CD14-positive monocyte (primary cell): ENCODE results near the gene GYS2. TPM values are rescaled to one million over a fixed set of nuclear protein-coding genes. Genes with fewer than 3 reads are reported as not detected.

ENCODE experiments used
- DNase-seq, 3 donors: peaks; one replicate each; pipeline ENCODE4 v3.0.0-alpha.2; 2011 to 2022
- H2AFZ ChIP-seq: 2 replicates; pipeline ENCODE4 v1.6.0; 2012; ENCODE audit warnings: mild to moderate bottlenecking, low read depth, low read length, inconsistent platforms; ENCODE audit not compliant: insufficient read depth, poor library complexity, severe bottlenecking
- H3K27ac ChIP-seq, 2 donors: 1 replicate in 1 of 2; 2 replicates in 1 of 2; pipeline ENCODE4 v1.5.1; 2012 to 2013; ENCODE audit warnings: low read length in 2 of 2, control low read depth in 1 of 2, inconsistent platforms in 1 of 2, low read depth in 1 of 2, mild to moderate bottlenecking in 1 of 2
- H3K27me3 ChIP-seq, 2 donors: one replicate each; pipeline versions ENCODE4 v1.6.0 to v1.6.1; 2011 to 2013; ENCODE audit warnings: low read length in 2 of 2; ENCODE audit not compliant: control insufficient read depth in 2 of 2, insufficient read depth in 2 of 2
- H3K36me3 ChIP-seq, 2 donors: replicated peaks in 1 of 2; 1 replicate in 1 of 2; 2 replicates in 1 of 2; pipeline versions ENCODE4 v1.5.1 to v1.6.1; 2012 to 2013; ENCODE audit warnings: low read length in 2 of 2, control low read depth in 1 of 2, inconsistent platforms in 1 of 2, mild to moderate bottlenecking in 1 of 2; ENCODE audit not compliant: insufficient read depth in 2 of 2, control insufficient read depth in 1 of 2
- H3K4me1 ChIP-seq, 2 donors: 1 replicate in 1 of 2; 2 replicates in 1 of 2; pipeline versions ENCODE4 v1.5.1 to v1.6.1; 2012 to 2013; ENCODE audit warnings: low read length in 2 of 2, control low read depth in 1 of 2, inconsistent platforms in 1 of 2, mild to moderate bottlenecking in 1 of 2, moderate library complexity in 1 of 2; ENCODE audit not compliant: insufficient read depth in 2 of 2, control insufficient read depth in 1 of 2
- H3K4me2 ChIP-seq: replicated peaks from 2 replicates; pipeline ENCODE3; 2012; ENCODE audit warnings: low read length, moderate library complexity, mild to moderate bottlenecking; ENCODE audit not compliant: poor library complexity, severe bottlenecking; ENCODE audit errors: extremely low read depth
- H3K4me3 ChIP-seq, 3 experiments: fragments of 200-600 bp in 1 of 3; sonication (generic) in 1 of 3; replicated peaks in 1 of 3; 1 replicate in 2 of 3; 2 replicates in 1 of 3; pipeline ENCODE4 v1.5.1; 2011 to 2013; ENCODE audit warnings: low read length in 3 of 3, mild to moderate bottlenecking in 3 of 3, control low read depth in 2 of 3, low read depth in 2 of 3, inconsistent platforms in 1 of 3, moderate library complexity in 1 of 3
- H3K79me2 ChIP-seq: 2 replicates; pipeline ENCODE4 v1.6.0; 2012; ENCODE audit warnings: mild to moderate bottlenecking, control low read depth, inconsistent platforms, low read length, moderate library complexity; ENCODE audit not compliant: insufficient read depth
- H3K9ac ChIP-seq: 2 replicates; pipeline ENCODE4 v1.6.0; 2017; ENCODE audit warnings: low read length, mild to moderate bottlenecking; ENCODE audit not compliant: insufficient read depth, poor library complexity, severe bottlenecking
- H3K9me3 ChIP-seq, 2 donors: replicated peaks in 1 of 2; 1 replicate in 1 of 2; 2 replicates in 1 of 2; pipeline versions ENCODE4 v1.5.1 to v1.6.1; 2012 to 2013; ENCODE audit warnings: low read length in 2 of 2, control low read depth in 1 of 2; ENCODE audit not compliant: control insufficient read depth in 1 of 2, insufficient read depth in 1 of 2
- H4K20me1 ChIP-seq: 2 replicates; pipeline ENCODE4 v1.6.0; 2012; ENCODE audit warnings: mild to moderate bottlenecking, low read length, control low read depth, moderate library complexity; ENCODE audit not compliant: insufficient read depth
- H3K27ac Mint-ChIP-seq, 7 donors: one replicate each; pipeline ENCODE4 v1.8.0; 2020; ENCODE audit warnings: mild to moderate bottlenecking in 7 of 7, mixed read lengths in 7 of 7, moderate library complexity in 6 of 7, inconsistent platforms in 2 of 7
- H3K27me3 Mint-ChIP-seq, 3 donors: one replicate each; pipeline ENCODE4 v1.8.0; 2021 to 2022; ENCODE audit warnings: low read depth in 3 of 3, mild to moderate bottlenecking in 3 of 3, mixed read lengths in 3 of 3, moderate library complexity in 3 of 3, inconsistent platforms in 1 of 3
- H3K36me3 Mint-ChIP-seq, 2 donors: one replicate each; pipeline ENCODE4 v1.8.0; 2020; ENCODE audit warnings: mixed read lengths in 2 of 2, inconsistent platforms in 1 of 2, mild to moderate bottlenecking in 1 of 2
- H3K4me1 Mint-ChIP-seq: one replicate; pipeline ENCODE4 v1.8.0; 2020; ENCODE audit warnings: mild to moderate bottlenecking, mixed read lengths
- H3K4me3 Mint-ChIP-seq, 2 donors: one replicate each; pipeline ENCODE4 v1.8.0; 2020; ENCODE audit warnings: mild to moderate bottlenecking in 2 of 2, mixed read lengths in 2 of 2, moderate library complexity in 1 of 2
- H3K9me3 Mint-ChIP-seq, 7 donors: one replicate each; pipeline ENCODE4 v1.8.0; 2020 to 2022; ENCODE audit warnings: mixed read lengths in 7 of 7, mild to moderate bottlenecking in 6 of 7, moderate library complexity in 6 of 7, inconsistent platforms in 2 of 7
- WGBS: methylation state at CpG from one replicate; pipeline ENCODE4 v1.1.5; 2013; ENCODE audit warnings: missing lambda C conversion rate; ENCODE audit not compliant: insufficient coverage; 5-methylcytosine and 5-hydroxymethylcytosine counted together
- intact Hi-C, 2 donors: fragments of 100-400 bp; cut with micrococcal nuclease; formaldehyde crosslinking; loops; one replicate each; pipeline versions ENCODE4 v1.15.0 to v1.15.1; 2023
- polyA plus RNA-seq, 3 donors: library from polyadenylated mRNA; depleted of rRNA in 1 of 3; unstranded in 2 of 3; stranded (reverse) in 1 of 3; fragments of 300-500 nt in 2 of 3; fragments of >200 nt in 1 of 3; fragmentation: Illumina TruSeq in 2 of 3; gene quantifications; 1 replicate in 2 of 3; 2 replicates in 1 of 3; pipeline ENCODE4 v1.2.3, GENCODE V29; 2012 to 2021
- TF ChIP-seq, protein P1 (sequence below): fragments of 200-600 bp; IDR thresholded peaks from one replicate; pipeline ENCODE4 v1.8.0; 2022; ENCODE audit warnings: antibody characterized with exemption, mild to moderate bottlenecking

The GYS2 gene
- polyA plus RNA-seq, 3 donors, result not detected

DNA sequence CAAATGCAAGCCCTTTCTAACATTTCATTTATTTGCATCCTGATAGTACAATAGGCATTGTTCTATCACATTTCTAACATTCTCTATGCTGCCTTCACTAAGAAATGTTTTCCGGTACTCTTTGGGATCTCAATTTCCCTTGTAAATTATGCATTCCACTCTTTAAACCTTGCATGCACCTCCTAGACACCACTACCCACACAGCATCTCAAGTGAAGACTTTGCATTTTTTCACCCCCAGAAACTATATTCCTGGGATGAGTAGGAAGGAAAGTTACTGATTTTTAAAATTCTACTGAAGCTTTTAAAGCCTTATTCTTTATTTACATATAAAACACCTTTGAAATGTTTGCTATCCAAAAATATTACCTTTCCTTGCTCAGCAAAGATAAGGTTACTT lies 27.1 kb downstream of the GYS2 start:
- Histone ChIP-seq H3K36me3 (no peaks in the 10 kb centered on the region), H3K4me1 (no peaks in the 10 kb centered on the region), H3K27me3 (no peaks in the 10 kb centered on the region), H3K27ac (no peak overlapping the region), H4K20me1 (no peaks in the 10 kb centered on the region), H3K9me3 (no peaks in the 10 kb centered on the region), H2AFZ (no peak overlapping the region), H3K4me3 (no peak overlapping the region), H3K4me2 (no peak overlapping the region), H3K79me2 (no peaks in the 10 kb centered on the region), H3K9ac (no peak overlapping the region)
- no peak overlapping the region for H3K27ac Mint-ChIP-seq
- no peaks in the 10 kb centered on the region for H3K36me3 Mint-ChIP-seq
- peaks cover 0 to 2% (median 0%) of the 10 kb centered on the region in 3 donors for H3K27me3 Mint-ChIP-seq
- peaks cover 8% of the 10 kb centered on the region for H3K4me1 Mint-ChIP-seq
- H3K4me3 Mint-ChIP-seq, result no peak overlapping the region
- H3K9me3 Mint-ChIP-seq, result peaks cover 0 to 8% (median 4%) of the 10 kb centered on the region in 7 donors
- intact Hi-C loops, result no loop called here
- WGBS, result no CpG with 5 or more reads among the region's 1 CpG
- DNase-seq, result no peak
- TF ChIP-seq, protein P1, sequence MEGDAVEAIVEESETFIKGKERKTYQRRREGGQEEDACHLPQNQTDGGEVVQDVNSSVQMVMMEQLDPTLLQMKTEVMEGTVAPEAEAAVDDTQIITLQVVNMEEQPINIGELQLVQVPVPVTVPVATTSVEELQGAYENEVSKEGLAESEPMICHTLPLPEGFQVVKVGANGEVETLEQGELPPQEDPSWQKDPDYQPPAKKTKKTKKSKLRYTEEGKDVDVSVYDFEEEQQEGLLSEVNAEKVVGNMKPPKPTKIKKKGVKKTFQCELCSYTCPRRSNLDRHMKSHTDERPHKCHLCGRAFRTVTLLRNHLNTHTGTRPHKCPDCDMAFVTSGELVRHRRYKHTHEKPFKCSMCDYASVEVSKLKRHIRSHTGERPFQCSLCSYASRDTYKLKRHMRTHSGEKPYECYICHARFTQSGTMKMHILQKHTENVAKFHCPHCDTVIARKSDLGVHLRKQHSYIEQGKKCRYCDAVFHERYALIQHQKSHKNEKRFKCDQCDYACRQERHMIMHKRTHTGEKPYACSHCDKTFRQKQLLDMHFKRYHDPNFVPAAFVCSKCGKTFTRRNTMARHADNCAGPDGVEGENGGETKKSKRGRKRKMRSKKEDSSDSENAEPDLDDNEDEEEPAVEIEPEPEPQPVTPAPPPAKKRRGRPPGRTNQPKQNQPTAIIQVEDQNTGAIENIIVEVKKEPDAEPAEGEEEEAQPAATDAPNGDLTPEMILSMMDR, result no peak

DNA sequence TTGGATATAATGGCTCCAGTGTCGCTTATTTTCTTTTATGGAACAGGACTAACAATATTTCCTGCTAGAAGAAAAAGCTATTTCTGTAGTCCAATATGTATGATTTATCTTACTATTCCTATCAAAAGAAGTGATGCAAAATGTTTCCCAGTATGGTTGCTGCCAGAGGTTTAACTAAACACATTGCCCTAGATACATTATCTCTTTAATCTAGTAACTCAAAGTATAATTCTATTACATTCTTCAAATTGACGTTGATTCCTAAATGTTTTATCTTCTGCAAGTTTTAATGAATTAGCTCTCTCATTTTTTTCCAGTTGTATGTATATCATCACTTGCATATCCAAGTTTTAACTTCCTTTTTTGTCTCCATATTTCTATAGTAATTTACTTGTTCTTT lies 28.2 kb downstream of the GYS2 start:
- Mint-ChIP-seq H3K36me3 (no peaks in the 10 kb centered on the region), H3K27me3 (peaks cover 0 to 2% (median 0%) of the 10 kb centered on the region in 3 donors), H3K27ac (no peak overlapping the region), H3K4me1 (peaks cover 5% of the 10 kb centered on the region), H3K4me3 (no peak overlapping the region), H3K9me3 (peaks cover 0 to 3% (median 0%) of the 10 kb centered on the region in 7 donors)
- WGBS, result no CpG with 5 or more reads among the region's 2 CpGs
- intact Hi-C loops, result no loop called here
- no peak overlapping the region for H3K4me3 ChIP-seq
- no peak for DNase-seq
- H3K4me1 ChIP-seq, result no peaks in the 10 kb centered on the region
- H3K36me3 ChIP-seq, result no peaks in the 10 kb centered on the region
- no peak overlapping the region for H2AFZ ChIP-seq
- TF ChIP-seq, protein P1, result no peak
- no peaks in the 10 kb centered on the region for H3K79me2 ChIP-seq
- H4K20me1 ChIP-seq, result no peaks in the 10 kb centered on the region
- no peak overlapping the region for H3K4me2 ChIP-seq
- no peak overlapping the region for H3K27ac ChIP-seq
- no peak overlapping the region for H3K9ac ChIP-seq
- no peaks in the 10 kb centered on the region for H3K27me3 ChIP-seq
- H3K9me3 ChIP-seq, result no peaks in the 10 kb centered on the region
